BLaER1 (cell line): ENCODE results near the gene FGD5.

Experiments
- H3K27ac ChIP-seq: shearing (Covaris generic); formaldehyde crosslinking; 2 replicates; pipeline ENCODE4 v1.8.1; 2022
- H3K27me3 ChIP-seq: shearing (Covaris generic); formaldehyde crosslinking; 2 replicates; pipeline ENCODE4 v1.8.1; 2022
- H3K36me3 ChIP-seq: shearing (Covaris generic); formaldehyde crosslinking; 2 replicates; pipeline ENCODE4 v1.8.1; 2022
- H3K4me1 ChIP-seq: shearing (Covaris generic); formaldehyde crosslinking; 2 replicates; pipeline ENCODE4 v1.8.1; 2022
- H3K4me2 ChIP-seq: shearing (Covaris generic); formaldehyde crosslinking; 2 replicates; pipeline ENCODE4 v1.8.1; 2022
- H3K4me3 ChIP-seq: shearing (Covaris generic); formaldehyde crosslinking; 2 replicates; pipeline ENCODE4 v1.8.1; 2022
- H3K9ac ChIP-seq: shearing (Covaris generic); formaldehyde crosslinking; 2 replicates; pipeline ENCODE4 v1.8.1; 2022
- H3K9me3 ChIP-seq: shearing (Covaris generic); formaldehyde crosslinking; 2 replicates; pipeline ENCODE4 v1.8.1; 2022
- H4K20me1 ChIP-seq: shearing (Covaris generic); formaldehyde crosslinking; 2 replicates; pipeline ENCODE4 v1.8.1; 2022
- Cebpa-rat ChIP-seq: shearing (Covaris generic); IDR thresholded peaks from 2 replicates; pipeline ENCODE4 v1.8.1; 2022

The FGD5 gene

DNA sequence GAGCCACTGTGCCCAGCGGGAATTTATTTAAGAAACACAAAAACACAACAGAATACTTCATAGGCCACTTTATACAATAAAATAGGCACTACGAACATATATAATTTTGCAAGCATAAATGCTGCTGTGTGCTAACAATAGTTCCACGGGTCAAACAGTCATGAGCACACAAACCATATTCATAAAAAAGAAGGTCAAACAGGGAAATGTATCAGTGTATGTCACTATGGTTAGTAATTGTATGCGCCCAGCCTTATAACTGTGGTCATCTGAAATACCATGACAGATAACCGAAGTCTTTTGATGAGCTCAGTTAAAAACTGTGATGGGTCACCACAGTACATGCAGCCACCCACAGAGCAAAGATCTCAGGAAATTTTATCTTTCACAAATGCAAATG, 90.5 kb downstream of the FGD5 start:
- TF ChIP-seq Cebpa-rat: no peak
- H3K4me2 ChIP-seq: no peak overlapping the region
- H4K20me1 ChIP-seq: no peaks in the 10 kb centered on the region
- no peaks in the 10 kb centered on the region for H3K27me3 ChIP-seq
- H3K4me3 ChIP-seq: no peak overlapping the region
- no peak overlapping the region for H3K27ac ChIP-seq
- H3K9me3 ChIP-seq: peaks cover 7% of the 10 kb centered on the region; the same call in 1 of the 2 replicates
- peaks cover 11% of the 10 kb centered on the region; the same call in 1 of the 2 replicates for H3K4me1 ChIP-seq
- no peaks in the 10 kb centered on the region for H3K36me3 ChIP-seq
- no peak overlapping the region for H3K9ac ChIP-seq

DNA sequence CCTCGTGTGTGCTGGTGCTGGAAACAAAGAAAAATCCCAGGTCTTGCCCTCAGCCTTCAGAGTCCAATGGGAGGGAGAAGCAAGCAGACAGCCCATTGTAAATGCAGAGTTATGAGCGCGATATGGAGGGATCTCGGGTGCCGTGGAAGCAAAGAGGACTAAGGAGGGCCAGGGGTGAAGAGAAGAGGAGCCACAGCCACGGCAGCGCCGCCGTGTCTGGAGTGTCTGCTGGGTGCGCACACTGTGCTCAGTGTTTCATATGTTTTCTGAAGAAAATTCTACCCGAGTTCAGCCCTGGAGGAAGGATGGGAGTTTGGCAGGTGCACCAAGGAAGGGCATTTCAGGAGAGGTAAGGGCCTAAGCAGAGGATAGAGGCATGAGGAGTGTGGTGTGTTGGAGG, 92.9 kb downstream of the FGD5 start:
- Histone ChIP-seq H3K27ac (no peak overlapping the region), H3K36me3 (no peaks in the 10 kb centered on the region), H3K4me1 (peaks cover 7% of the 10 kb centered on the region; the same call in 1 of the 2 replicates), H3K4me2 (no peak overlapping the region), H4K20me1 (no peaks in the 10 kb centered on the region), H3K9ac (no peak overlapping the region), H3K27me3 (no peaks in the 10 kb centered on the region), H3K9me3 (no peaks in the 10 kb centered on the region), H3K4me3 (no peak overlapping the region)
- no peak for TF ChIP-seq Cebpa-rat

DNA sequence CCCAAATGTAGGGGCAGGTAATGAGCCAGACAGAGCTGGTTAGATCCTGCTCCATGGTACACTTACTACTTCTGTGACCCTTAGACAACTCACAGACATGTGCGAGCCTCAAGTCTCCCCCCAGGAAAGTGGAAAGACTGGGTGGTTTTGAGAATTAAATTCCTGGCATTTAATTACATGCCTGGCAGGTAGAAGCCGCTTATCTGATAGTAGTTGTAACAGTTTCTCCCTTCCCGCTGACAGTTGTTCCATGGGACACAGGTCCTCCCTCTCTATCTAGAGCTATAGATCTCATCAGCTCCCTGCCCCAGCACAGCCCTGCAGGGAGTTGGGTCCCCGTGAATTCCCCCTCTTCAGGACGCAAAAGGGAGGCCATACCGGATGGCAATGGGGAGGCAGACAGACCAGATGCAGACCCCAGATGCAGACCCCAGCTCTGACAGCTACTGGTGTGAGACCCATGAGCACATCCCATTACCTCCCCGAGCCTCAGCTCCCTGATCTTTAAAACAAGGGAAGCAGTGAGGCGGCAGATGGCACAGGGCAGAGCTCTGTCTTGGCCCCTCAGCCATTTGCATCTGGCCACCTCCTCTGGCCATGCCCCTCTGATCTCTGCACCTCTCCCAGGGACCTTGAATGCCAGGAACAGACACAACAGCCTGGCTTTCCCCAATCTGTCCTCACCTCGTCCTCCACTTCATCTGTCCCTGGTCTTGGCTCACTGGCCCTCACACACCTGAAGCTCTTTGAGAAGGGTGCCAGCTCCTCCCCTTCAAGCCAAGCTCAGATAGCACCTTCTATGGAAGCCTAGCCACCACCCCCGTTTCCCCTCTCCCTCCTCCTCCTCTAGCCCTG, 94.5 kb downstream of the FGD5 start:
- Histone ChIP-seq H3K4me3 (no peak overlapping the region), H3K9ac (no peak overlapping the region), H3K36me3 (no peaks in the 10 kb centered on the region), H3K4me2 (no peak overlapping the region), H3K27ac (no peak overlapping the region), H3K9me3 (no peaks in the 10 kb centered on the region), H3K4me1 (no peaks in the 10 kb centered on the region), H4K20me1 (no peaks in the 10 kb centered on the region), H3K27me3 (no peaks in the 10 kb centered on the region)
- no peak for TF ChIP-seq Cebpa-rat

DNA sequence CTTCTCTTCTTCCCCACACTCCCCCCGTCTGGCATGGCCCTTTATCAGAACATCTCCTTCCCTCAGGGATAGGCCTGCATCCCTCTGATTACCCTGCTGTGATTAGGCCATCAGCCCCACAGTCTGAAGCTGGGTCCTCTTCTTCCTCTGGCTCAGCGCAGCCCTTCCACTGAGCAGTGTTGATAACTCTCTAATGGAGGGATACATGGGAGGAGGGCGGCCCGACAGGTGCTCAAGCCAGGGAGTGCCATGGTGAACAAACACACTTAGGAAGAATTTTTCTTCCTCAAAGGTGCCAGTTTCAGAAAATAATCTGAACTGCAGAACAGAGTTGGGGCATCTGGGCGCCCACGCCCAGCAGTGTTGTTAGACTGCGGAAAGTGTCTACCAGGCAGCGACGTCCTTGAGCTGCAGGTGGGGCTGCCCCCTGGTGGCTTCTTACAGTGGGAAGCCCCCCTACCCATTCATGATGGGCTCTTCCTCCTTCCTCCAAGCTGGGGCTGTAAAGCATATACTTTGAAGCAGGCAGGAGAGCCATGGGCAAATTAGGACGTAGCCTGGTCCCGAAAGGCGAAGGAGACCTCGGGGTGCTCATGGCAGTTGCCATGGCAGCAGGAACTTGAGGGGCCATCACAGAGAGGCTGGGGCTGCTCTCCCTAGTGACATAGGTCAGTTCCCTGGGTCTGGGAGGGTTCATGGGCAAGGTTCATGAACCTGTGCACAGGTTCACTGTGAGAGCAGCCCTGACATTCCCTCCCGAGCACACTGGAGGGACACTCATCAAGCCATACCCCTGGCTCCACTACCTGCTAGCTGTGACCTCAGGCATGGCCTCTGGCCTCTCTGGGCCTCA, 95.4 kb downstream of the FGD5 start:
- H3K9ac ChIP-seq: no peak overlapping the region

DNA sequence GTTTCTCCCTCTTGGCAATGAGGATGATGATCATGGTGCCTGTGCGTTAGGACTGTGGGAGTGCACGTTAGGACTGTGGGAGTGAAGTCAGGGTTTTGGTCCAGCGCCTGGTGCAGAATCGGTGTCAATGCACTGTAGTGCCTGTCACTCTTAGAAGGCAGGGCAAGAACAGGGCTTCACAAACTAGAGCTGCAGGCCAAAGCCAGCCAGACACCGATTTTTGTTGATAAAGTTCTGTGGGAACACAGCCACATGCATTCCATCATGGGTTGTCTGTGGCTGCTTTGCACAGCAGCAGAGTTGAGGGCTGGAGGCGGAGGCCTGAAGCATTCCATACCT, 96.0 kb downstream of the FGD5 start:
- Histone ChIP-seq H3K27me3 (no peaks in the 10 kb centered on the region), H3K36me3 (no peaks in the 10 kb centered on the region), H3K27ac (no peak overlapping the region), H3K4me1 (no peaks in the 10 kb centered on the region), H4K20me1 (no peaks in the 10 kb centered on the region), H3K9ac (no peak overlapping the region), H3K9me3 (no peaks in the 10 kb centered on the region), H3K4me2 (no peak overlapping the region), H3K4me3 (no peak overlapping the region)
- TF ChIP-seq Cebpa-rat: no peak

More for the DNA sequence above, 95.4 kb downstream of the FGD5 start:
- H3K27ac ChIP-seq: no peak overlapping the region
- no peak overlapping the region for H3K4me3 ChIP-seq
- no peaks in the 10 kb centered on the region for H3K36me3 ChIP-seq
- no peaks in the 10 kb centered on the region for H3K9me3 ChIP-seq
- no peaks in the 10 kb centered on the region for H3K4me1 ChIP-seq
- no peak overlapping the region for H3K4me2 ChIP-seq
- no peaks in the 10 kb centered on the region for H3K27me3 ChIP-seq
- H4K20me1 ChIP-seq: no peaks in the 10 kb centered on the region
- TF ChIP-seq Cebpa-rat: no peak

DNA sequence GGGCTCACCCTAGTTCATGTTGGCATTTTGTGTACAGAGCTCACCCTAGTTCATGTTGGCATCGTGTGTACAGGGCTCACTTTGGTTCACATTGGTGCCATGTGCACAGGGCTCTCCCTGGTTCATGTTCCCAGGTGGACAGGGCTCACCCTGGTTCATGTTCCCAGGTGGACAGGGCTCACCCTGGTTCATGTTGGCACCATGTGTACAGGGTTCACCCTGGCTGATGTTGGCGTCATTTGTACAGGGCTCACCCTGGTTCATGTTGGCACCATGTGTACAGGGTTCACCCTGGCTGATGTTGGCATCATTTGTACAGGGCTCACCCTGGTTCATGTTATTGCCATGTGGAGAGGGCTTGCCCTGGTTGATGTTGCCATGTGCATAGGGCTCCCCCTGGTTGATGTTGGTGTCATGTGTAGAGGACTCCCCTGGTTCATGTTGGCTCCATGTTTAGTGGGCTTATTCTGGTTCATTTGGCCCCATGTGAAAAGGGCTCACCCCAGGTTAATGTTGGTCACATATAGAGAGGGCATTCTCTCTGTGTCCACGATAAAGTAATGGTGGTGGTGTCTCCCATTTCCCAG, 97.0 kb downstream of the FGD5 start:
- no peaks in the 10 kb centered on the region for H4K20me1 ChIP-seq
- no peaks in the 10 kb centered on the region for H3K9me3 ChIP-seq
- no peaks in the 10 kb centered on the region; the same call in 1 of the 2 replicates for H3K4me1 ChIP-seq
- H3K4me2 ChIP-seq: no peak overlapping the region
- H3K27ac ChIP-seq: no peak overlapping the region
- no peak overlapping the region for H3K4me3 ChIP-seq
- no peaks in the 10 kb centered on the region for H3K36me3 ChIP-seq
- no peak for TF ChIP-seq Cebpa-rat
- no peak overlapping the region for H3K9ac ChIP-seq
- no peaks in the 10 kb centered on the region for H3K27me3 ChIP-seq

DNA sequence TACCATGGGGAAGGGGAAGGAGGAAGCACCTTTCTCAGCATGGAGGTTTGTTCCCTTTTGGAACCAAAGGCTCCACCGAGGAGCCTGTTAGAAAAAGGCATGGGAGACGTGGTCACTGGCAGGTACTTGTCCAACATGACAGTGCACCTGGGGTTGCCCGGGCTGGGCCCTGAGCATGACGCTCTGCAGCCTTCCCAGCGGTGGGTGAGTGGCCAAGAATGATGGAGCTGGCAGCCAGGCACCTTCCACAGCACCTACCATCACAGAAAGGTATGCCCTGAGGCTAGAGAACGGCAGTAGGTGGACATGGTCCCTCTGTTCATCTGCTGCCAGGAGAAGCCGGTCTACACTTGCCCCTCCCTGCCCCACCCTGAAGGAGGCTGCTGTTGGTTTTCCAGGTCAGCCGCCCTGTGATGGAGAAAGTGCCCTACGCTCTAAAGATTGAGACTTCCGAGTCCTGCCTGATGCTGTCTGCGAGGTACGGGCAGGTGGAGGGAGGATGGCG, 99.6 kb downstream of the FGD5 start:
- no peaks in the 10 kb centered on the region; the same call in 1 of the 2 replicates for H3K4me1 ChIP-seq

DNA sequence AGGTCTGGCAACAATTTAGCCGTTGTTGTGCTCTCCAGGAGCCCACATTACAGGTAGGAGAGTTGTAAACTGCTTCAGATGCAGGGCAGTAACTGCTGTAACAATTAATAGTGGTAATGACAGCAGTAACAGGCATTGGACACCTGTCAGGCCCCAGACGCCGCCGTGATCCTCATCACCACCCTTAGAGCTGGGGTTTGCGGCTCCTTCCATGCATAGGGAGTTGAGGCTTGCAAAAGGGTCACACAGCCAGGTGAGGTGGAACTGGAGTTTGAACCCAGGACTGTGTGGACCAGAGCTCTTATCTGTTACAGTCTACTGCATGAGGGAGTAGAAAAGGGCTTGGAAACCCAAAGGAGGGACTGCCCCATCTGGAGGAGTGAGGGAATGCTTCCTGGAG, 101.8 kb downstream of the FGD5 start:
- H4K20me1 ChIP-seq: no peaks in the 10 kb centered on the region
- H3K9ac ChIP-seq: no peak overlapping the region
- no peak overlapping the region for H3K4me3 ChIP-seq
- H3K27me3 ChIP-seq: no peaks in the 10 kb centered on the region
- no peak overlapping the region for H3K27ac ChIP-seq
- no peaks in the 10 kb centered on the region for H3K36me3 ChIP-seq
- H3K4me1 ChIP-seq: no peaks in the 10 kb centered on the region; the same call in 1 of the 2 replicates
- no peaks in the 10 kb centered on the region for H3K9me3 ChIP-seq
- no peak for TF ChIP-seq Cebpa-rat
- H3K4me2 ChIP-seq: no peak overlapping the region

More for the DNA sequence above, 99.6 kb downstream of the FGD5 start:
- no peak overlapping the region for H3K4me2 ChIP-seq
- no peak for TF ChIP-seq Cebpa-rat
- no peaks in the 10 kb centered on the region for H3K36me3 ChIP-seq
- H3K4me3 ChIP-seq: no peak overlapping the region
- no peak overlapping the region for H3K27ac ChIP-seq
- no peak overlapping the region for H3K9ac ChIP-seq
- no peaks in the 10 kb centered on the region for H3K9me3 ChIP-seq
- H4K20me1 ChIP-seq: no peaks in the 10 kb centered on the region
- no peaks in the 10 kb centered on the region for H3K27me3 ChIP-seq

DNA sequence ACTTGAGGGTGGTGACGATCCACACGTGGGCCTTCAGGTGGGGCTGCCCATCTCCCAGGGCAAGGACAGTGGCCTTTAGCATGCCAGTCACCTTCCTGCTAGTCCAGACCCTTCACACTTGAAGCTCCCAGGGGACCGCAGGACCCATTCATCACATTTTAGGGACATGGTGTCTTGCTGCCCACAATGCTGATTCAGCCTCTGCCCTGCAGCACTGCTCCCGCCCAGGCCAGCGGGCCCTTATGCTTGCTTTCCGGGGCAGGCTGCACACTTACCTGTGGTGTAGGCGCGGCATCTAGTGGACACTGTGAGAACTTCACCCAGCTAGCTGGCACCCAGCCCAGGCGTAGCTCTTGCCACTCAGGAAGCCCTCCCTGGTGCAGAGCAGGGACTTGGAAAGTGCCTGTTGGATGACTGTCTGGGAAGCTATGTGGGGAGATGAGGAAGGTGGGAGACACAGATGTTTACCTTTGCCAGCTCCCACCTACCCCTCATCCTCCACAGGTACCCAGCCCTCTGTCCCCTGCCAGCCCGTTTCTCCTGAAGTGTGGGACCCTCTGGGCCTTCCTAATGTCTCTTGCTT, 102.4 kb downstream of the FGD5 start:
- no peak for TF ChIP-seq Cebpa-rat
- Histone ChIP-seq H3K4me3 (no peak overlapping the region), H3K9ac (no peak overlapping the region), H3K4me2 (no peak overlapping the region), H3K9me3 (no peaks in the 10 kb centered on the region), H3K4me1 (peaks cover 4% of the 10 kb centered on the region; the same call in 1 of the 2 replicates), H3K36me3 (no peaks in the 10 kb centered on the region), H4K20me1 (no peaks in the 10 kb centered on the region), H3K27ac (no peak overlapping the region), H3K27me3 (no peaks in the 10 kb centered on the region)
